ENCODE results near the gene PITX2.

DNA sequence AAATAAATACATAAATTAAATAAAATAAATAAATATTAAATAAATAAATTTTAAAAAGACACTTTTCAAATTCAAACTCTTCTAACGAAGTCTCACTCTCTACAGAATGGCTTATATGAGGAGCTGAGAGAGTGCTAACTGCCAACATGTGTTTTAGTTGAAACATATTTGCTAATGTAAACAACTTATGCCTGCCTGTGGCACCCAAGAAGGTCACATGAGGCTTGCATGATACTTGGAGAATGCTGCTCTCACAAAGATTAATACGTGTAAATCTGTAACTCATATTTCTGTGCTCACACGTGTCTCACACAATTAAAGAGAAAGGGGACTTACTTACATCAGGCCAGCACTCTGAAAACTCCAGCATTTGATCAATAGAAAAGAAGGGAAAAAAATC lies 43.2 kb upstream of the PITX2 start:
- TF ChIP-seq POLR2A (IDR thresholded peaks at IDR 0.05; ENCODE audit: low read depth, low read length), result no peak
- TF ChIP-seq CTCF (IDR thresholded peaks at IDR 0.05 in 2 of 3, conservative IDR thresholded peaks at IDR 0.05 in 1 of 3; ENCODE audit: control insufficient read depth in 2 of 3, extremely low read depth in 1 of 3, insufficient read depth in 1 of 3, low read depth in 3 of 3, low read length in 3 of 3), result no peak
